HG03064 (cell line): ENCODE measurements around the gene ANKRD40CL.

ENCODE experiments used
- ATAC-seq: cut with Tn5 transposase; IDR thresholded peaks from one replicate; pipeline ENCODE4 v1.9.1; 2021; ENCODE audit warnings: low read depth; ENCODE audit not compliant: unreplicated experiment

The ANKRD40CL gene

DNA sequence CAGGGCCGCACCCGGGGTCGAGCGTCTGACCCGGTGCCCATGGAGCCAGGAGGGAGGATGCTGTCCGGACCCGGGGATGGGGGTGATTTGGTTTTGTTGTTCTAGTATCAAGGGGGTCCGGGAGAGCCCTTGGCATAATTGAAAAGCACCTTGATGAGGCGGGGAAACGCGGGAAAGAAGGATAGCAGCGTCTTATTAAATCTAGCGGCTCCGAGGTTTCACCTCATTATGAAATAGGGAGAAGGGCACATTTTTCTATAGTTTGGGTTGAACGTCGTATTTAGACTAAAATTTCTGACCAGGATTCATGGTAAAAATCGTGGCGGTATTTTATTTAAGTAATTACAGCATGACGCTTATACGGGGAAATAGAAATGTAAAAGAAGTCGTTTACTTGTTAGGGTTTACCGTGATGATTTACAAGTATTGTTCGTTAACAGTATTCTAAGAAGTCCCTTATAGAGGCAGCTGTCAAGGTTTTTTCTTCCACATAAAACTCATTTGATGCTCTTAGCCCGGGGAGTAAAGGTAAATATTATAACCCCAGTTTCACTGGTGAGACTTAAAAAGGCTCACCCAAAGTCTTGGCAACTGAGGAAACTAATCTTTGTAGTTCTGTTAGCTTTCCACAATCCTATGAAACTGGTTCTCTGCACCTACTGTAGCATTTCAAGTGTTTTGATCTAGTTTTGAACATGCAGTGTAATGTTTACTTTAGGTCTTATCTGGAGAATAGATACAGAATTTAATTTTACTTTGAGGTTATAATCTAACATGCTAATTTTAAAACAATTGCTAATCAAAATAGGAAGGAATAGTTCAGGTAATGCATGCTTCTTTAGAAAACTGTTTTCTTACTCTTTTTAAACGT, 47.2 kb downstream of the ANKRD40CL start:
- no peak for ATAC-seq

DNA sequence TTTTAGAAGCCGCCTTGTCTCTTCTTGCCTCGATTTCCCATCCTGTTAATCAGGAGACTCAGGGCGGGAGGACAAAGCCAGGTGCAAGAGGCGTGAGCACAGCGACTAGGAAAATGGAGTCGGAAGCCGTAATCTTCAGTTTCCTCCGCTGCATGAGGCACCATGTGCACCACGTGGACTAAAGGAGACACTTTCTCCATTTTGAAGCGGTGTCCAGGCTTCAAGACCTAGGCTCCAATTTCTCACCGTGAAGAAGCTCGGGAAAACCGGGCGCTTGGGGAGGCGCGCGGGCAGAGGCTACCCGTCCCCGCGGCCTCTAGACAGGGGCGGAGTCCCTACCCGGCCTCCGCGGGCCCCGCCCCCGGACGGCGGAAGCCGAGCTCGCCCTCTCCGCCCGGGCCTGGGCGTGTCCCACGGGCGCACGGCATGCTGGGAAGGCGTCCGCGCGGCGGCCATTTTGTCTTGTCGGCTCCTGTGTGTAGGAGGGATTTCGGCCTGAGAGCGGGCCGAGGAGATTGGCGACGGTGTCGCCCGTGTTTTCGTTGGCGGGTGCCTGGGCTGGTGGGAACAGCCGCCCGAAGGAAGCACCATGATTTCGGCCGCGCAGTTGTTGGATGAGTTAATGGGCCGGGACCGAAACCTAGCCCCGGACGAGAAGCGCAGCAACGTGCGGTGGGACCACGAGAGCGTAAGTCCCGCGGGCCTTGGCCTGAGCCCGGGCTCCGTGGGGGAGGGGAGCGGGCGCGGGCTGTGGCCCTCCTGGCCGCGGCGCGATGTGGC, 48.0 kb downstream of the ANKRD40CL start, which contains the start of gene LUC7L3:
Gene LUC7L3 (plus strand): TSS at position 460 of the 780 bp plus-strand sequence. CDS start 130 bp downstream, at position 590.
- peak; percentile 83 for ATAC-seq

- no peak for ATAC-seq
Measured at GRCh38 chr17:50715471-50715870, 51.8 kb downstream of the ANKRD40CL start.

GRCh38 chr17:50712641-50713040, 54.7 kb downstream of the ANKRD40CL start:
- ATAC-seq, result no peak
